Stomach smooth muscle (tissue), 2 donors: Measurements from ENCODE around the gene CISD1.
"Not testable (repeated sequence)": the region's sequence is repeated elsewhere in the genome, so short reads cannot be mapped to it uniquely, and the experiment has no call there.

Source experiments
- H3K27ac ChIP-seq: one replicate; pipeline ENCODE4 v1.7.0; 2013; ENCODE audit warnings: mild to moderate bottlenecking, low read length, inconsistent platforms
- H3K27me3 ChIP-seq, 2 donors: one replicate each; pipeline ENCODE4 v1.7.0; 2013; ENCODE audit warnings: low read length in 2 of 2; ENCODE audit not compliant: insufficient read depth in 2 of 2, control insufficient read depth in 1 of 2
- H3K36me3 ChIP-seq, 2 donors: one replicate each; pipeline ENCODE4 v1.7.0; 2013; ENCODE audit warnings: low read length in 2 of 2; ENCODE audit not compliant: control insufficient read depth in 2 of 2, insufficient read depth in 2 of 2
- H3K4me1 ChIP-seq: one replicate; pipeline ENCODE4 v1.7.0; 2013; ENCODE audit warnings: low read length; ENCODE audit not compliant: control insufficient read depth, insufficient read depth
- H3K4me3 ChIP-seq, 2 donors: one replicate each; pipeline ENCODE4 v1.7.0; 2013; ENCODE audit warnings: low read length in 2 of 2
- H3K9ac ChIP-seq, 2 donors: one replicate each; pipeline ENCODE4 v1.7.0; 2013; ENCODE audit warnings: low read length in 2 of 2, mild to moderate bottlenecking in 1 of 2
- H3K9me3 ChIP-seq, 2 donors: one replicate each; pipeline ENCODE4 v1.7.0; 2013; ENCODE audit warnings: low read length in 2 of 2; ENCODE audit not compliant: control insufficient read depth in 2 of 2
- donor health status: healthy.
- donor health status: Pancreatic carcinoma.

CISD1 gene

DNA sequence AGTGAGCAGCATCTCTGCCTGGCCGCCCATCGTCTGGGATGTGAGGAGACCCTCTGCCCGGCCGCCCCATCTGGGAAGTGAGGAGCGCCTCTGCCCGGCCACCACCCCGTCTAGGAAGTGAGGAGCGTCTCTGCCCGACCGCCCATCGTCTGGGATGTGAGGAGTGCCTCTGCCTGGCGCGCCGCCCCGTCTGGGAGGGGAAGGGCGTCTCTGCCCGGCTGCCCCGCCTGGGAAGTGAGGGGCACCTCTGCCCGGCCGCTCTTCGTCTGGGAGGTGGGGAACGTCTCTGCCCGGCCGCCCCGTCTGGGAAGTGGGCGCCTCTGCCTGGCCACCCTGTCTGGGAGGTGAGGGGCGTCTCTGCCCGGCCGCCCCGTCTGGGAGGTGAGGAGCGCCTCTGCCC is 25.2 kb upstream of the CISD1 start:
- not testable (repeated sequence) for H3K27me3 ChIP-seq, H3K9ac ChIP-seq, H3K9me3 ChIP-seq, H3K27ac ChIP-seq, H3K4me3 ChIP-seq, H3K4me1 ChIP-seq, H3K36me3 ChIP-seq

GRCh38 chr10:58244242-58244641 is 24.7 kb upstream of the CISD1 start:
- H3K4me1 ChIP-seq, H3K4me3 ChIP-seq, H3K27me3 ChIP-seq, H3K9ac ChIP-seq, H3K27ac ChIP-seq, H3K36me3 ChIP-seq, H3K9me3 ChIP-seq: not testable (repeated sequence)

GRCh38 chr10:58244666-58245065 is 24.3 kb upstream of the CISD1 start:
- H3K4me1 ChIP-seq, H3K9me3 ChIP-seq, H3K27ac ChIP-seq, H3K36me3 ChIP-seq, H3K9ac ChIP-seq, H3K27me3 ChIP-seq, H3K4me3 ChIP-seq: not testable (repeated sequence)

- H3K36me3 ChIP-seq: no peaks in the 10 kb centered on the region
- H3K27me3 ChIP-seq: no peaks in the 10 kb centered on the region
- H3K4me3 ChIP-seq: no peak overlapping the region
- no peak overlapping the region for H3K27ac ChIP-seq
- no peak overlapping the region for H3K9ac ChIP-seq
- H3K4me1 ChIP-seq: no peaks in the 10 kb centered on the region
- no peaks in the 10 kb centered on the region for H3K9me3 ChIP-seq
Measured at GRCh38 chr10:58253184-58253583, 15.8 kb upstream of the CISD1 start.

GRCh38 chr10:58254644-58255043 is 14.3 kb upstream of the CISD1 start:
- no peaks in the 10 kb centered on the region for H3K36me3 ChIP-seq
- H3K27ac ChIP-seq: no peak overlapping the region
- no peaks in the 10 kb centered on the region for H3K9me3 ChIP-seq
- no peak overlapping the region for H3K9ac ChIP-seq
- no peaks in the 10 kb centered on the region for H3K27me3 ChIP-seq
- H3K4me1 ChIP-seq: no peaks in the 10 kb centered on the region
- H3K4me3 ChIP-seq: no peak overlapping the region

- not testable (repeated sequence) for H3K4me3 ChIP-seq, H3K36me3 ChIP-seq, H3K27ac ChIP-seq, H3K4me1 ChIP-seq, H3K9ac ChIP-seq, H3K9me3 ChIP-seq, H3K27me3 ChIP-seq
Measured at GRCh38 chr10:58256013-58256780, 12.8 kb upstream of the CISD1 start.

- Histone ChIP-seq H3K9me3 (no peaks in the 10 kb centered on the region), H3K4me3 (no peak overlapping the region), H3K36me3 (no peaks in the 10 kb centered on the region), H3K4me1 (no peaks in the 10 kb centered on the region), H3K27me3 (no peaks in the 10 kb centered on the region), H3K9ac (no peak overlapping the region), H3K27ac (no peak overlapping the region)
Measured at GRCh38 chr10:58258977-58259692, 9.8 kb upstream of the CISD1 start.

DNA sequence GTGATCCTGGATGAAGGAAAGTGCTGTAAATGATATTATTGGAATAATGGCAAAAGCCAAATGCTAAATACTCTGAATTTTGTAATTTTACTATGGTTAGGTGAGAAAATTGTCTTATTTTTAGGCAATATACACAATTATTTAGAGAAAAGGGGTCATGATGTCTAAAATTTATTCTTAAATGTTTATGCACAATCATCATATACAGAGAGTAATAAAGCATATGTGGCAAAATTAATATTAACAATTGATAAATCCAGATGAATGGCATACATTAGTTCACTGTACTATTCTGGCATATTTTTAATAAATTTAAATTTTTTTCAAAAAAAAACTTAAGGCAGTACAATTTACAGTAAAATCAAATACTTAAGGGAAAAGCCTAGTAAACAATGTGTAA is 8.6 kb upstream of the CISD1 start:
- Histone ChIP-seq H3K27ac (no peak overlapping the region), H3K4me3 (no peak overlapping the region), H3K36me3 (no peaks in the 10 kb centered on the region), H3K9ac (no peak overlapping the region), H3K4me1 (no peaks in the 10 kb centered on the region), H3K9me3 (no peaks in the 10 kb centered on the region), H3K27me3 (no peaks in the 10 kb centered on the region)

GRCh38 chr10:58262766-58263165 is 6.2 kb upstream of the CISD1 start:
- H3K4me1 ChIP-seq: no peaks in the 10 kb centered on the region
- H3K9ac ChIP-seq: no peak overlapping the region
- H3K27ac ChIP-seq: no peak overlapping the region
- H3K9me3 ChIP-seq: no peaks in the 10 kb centered on the region
- no peak overlapping the region for H3K4me3 ChIP-seq
- no peaks in the 10 kb centered on the region for H3K27me3 ChIP-seq
- H3K36me3 ChIP-seq: no peaks in the 10 kb centered on the region

GRCh38 chr10:58264780-58265179 is 4.2 kb upstream of the CISD1 start:
- Histone ChIP-seq H3K27me3 (no peaks in the 10 kb centered on the region), H3K4me1 (no peaks in the 10 kb centered on the region), H3K4me3 (no peak overlapping the region), H3K9ac (no peak overlapping the region), H3K9me3 (no peaks in the 10 kb centered on the region), H3K27ac (no peak overlapping the region), H3K36me3 (no peaks in the 10 kb centered on the region)

DNA sequence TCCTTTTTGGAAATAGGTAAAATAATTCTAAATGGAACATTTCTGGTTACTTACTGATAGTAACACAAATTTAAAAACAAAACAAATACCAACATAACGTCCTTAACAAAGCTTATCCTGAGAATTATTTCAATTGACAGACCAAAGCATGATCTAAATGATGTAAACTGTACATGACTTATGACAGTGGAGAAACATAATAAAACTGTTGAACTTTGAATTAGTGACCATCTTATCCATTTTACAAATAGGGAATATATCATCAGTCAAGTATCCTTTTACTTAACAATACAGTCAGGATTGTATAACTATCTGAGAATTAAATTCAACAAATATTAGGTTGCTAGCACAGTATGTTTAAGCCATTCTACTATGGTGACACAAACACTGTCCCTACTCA is 3.7 kb upstream of the CISD1 start:
- no peak overlapping the region for H3K9ac ChIP-seq
- H3K9me3 ChIP-seq: no peaks in the 10 kb centered on the region
- H3K27ac ChIP-seq: no peak overlapping the region
- H3K4me1 ChIP-seq: no peaks in the 10 kb centered on the region
- peak overlapping the region in 1 of 2 donors; percentile 91 for H3K4me3 ChIP-seq
- H3K27me3 ChIP-seq: no peaks in the 10 kb centered on the region
- no peaks in the 10 kb centered on the region for H3K36me3 ChIP-seq
